Bronchial epithelial cell (primary cell): Measurements from ENCODE around the gene GPC4. TPM values are rescaled to one million over a fixed set of nuclear protein-coding genes. Genes with fewer than 3 reads are reported as not detected.

Source experiments
- DNase-seq: peaks from one replicate; pipeline ENCODE4 v3.0.0-alpha.2; 2010; ENCODE audit warnings: low read depth
- FAIRE-seq: peaks from 2 replicates; lab custom pipeline; 2011; peaks lifted over from hg19 to GRCh38; lab: Jason Lieb, UNC
- H3K27me3 ChIP-seq: 2 replicates; pipeline ENCODE4 v1.5.1; 2011; ENCODE audit warnings: low read length; ENCODE audit not compliant: control insufficient read depth, insufficient read depth
- H3K36me3 ChIP-seq: 2 replicates; pipeline ENCODE4 v1.5.1; 2011; ENCODE audit warnings: low read length; ENCODE audit not compliant: control insufficient read depth, insufficient read depth
- H3K4me3 ChIP-seq: 2 replicates; pipeline ENCODE4 v1.5.1; 2011; ENCODE audit warnings: mild to moderate bottlenecking, low read depth, low read length, control low read depth
- CTCF ChIP-seq: IDR thresholded peaks from 2 replicates; pipeline ENCODE4 v1.5.1; 2011; ENCODE audit warnings: mild to moderate bottlenecking, moderate library complexity, low read length, control low read depth, inconsistent platforms; ENCODE audit not compliant: insufficient read depth, severe bottlenecking
- total RNA-seq: library from RNA; depleted of rRNA; stranded (reverse); fragments of >200 nt; gene quantifications from 2 replicates; pipeline ENCODE4 v1.2.1, GENCODE V29; 2014

The GPC4 gene
- total RNA-seq, 1 donor from 2014 or later = 0.26 TPM

DNA sequence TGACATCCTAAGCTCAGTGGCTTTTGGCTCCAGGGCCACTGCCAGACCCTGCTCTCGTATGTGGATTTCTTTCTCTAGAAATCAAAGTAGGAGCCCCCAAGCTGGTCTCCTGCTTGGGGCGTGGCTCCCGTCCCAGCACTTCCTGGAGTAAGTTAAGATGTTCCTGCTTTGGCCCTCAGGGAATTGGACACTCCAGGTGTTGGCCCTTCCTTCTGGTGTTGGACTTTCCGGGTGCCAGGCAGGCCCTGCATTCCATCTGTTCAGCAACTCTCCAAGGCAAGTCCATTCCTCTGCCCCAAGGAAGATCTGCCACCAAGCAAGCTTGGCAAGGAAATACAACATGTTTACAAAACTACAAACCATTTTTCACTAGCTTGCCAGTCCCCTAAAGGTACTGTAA, 22.1 kb upstream of the GPC4 start:
- no peaks in the 10 kb centered on the region for H3K36me3 ChIP-seq
- no peaks in the 10 kb centered on the region for H3K27me3 ChIP-seq
- DNase-seq (no peak), FAIRE-seq (no peak)
- TF ChIP-seq CTCF = no peak
- no peak overlapping the region for H3K4me3 ChIP-seq

DNA sequence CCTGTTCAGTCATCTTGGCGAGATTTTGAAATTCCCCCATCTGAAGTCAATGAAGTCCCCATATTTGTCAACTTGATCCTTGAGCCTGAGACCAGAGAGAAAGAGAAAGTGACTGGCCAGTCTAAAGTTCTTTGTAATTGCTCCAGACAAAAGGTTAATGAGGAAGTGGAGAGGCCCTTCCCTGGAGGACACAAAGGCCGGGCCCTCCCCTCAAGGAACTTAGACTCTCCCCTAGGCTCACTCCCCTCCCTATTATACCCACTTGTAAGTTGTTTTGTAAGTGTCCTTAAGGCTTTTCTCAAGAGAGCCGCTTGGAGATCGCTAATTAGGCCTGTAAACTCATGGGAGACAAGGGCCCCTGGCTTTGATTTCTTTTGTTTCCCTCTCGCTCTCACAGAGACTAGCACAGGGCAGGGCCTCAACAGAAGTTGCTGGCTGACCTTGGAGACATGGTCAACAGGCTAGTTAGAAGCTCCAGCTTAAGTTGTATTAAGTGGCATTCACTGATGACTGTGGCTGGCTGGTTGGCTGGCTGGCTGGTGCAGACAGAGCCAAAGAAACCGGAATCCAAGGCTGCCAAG, 20.3 kb upstream of the GPC4 start:
- H3K27me3 ChIP-seq = no peaks in the 10 kb centered on the region
- no peaks in the 10 kb centered on the region for H3K36me3 ChIP-seq
- H3K4me3 ChIP-seq = no peak overlapping the region
- TF ChIP-seq CTCF = no peak
- DNase-seq = no peak
- FAIRE-seq = no peak

DNA sequence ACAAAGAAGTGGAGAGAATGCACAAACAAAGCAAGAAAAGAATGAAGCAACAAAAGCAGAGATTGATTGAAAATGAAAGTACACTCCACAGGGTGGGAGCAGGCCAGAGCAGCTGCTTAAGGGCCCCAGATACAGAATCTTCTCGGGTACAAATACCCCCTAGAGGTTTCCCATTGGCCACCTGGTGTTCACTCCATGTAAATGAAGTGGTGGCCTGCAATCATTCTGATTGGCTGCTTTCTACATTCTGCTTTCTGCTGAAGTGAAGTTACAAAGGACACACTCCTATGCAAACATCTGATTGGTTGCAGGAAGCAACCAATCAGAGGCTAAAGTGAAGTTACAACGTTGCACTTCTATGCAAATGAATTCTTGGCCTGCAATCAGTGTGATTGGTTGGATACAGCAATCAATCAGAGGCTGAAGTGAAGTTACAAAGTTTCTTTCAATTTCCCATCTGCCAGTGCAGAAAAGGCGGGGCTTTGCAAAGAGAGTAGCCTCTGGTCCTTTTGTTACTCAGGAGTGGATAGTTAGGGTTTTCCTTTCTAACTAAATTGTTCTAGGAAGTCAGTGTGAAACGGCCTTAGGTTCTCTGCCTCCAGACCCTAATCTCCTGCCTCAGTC, 19.0 kb upstream of the GPC4 start:
- DNase-seq = no peak
- H3K36me3 ChIP-seq = no peaks in the 10 kb centered on the region
- TF ChIP-seq CTCF = no peak
- FAIRE-seq = no peak
- H3K27me3 ChIP-seq = no peaks in the 10 kb centered on the region
- H3K4me3 ChIP-seq = no peak overlapping the region

- Histone ChIP-seq H3K4me3 (no peak overlapping the region), H3K36me3 (no peaks in the 10 kb centered on the region), H3K27me3 (no peaks in the 10 kb centered on the region)
- DNase-seq (no peak), FAIRE-seq (no peak)
- no peak for TF ChIP-seq CTCF
Observed at GRCh38 chrX:133419911-133420310, 4.6 kb upstream of the GPC4 start.

- Histone ChIP-seq H3K36me3 (no peaks in the 10 kb centered on the region), H3K27me3 (no peaks in the 10 kb centered on the region), H3K4me3 (no peak overlapping the region)
- DNase-seq (no peak), FAIRE-seq (no peak)
- TF ChIP-seq CTCF = no peak
Observed at GRCh38 chrX:133418588-133418987, 3.3 kb upstream of the GPC4 start.

DNA sequence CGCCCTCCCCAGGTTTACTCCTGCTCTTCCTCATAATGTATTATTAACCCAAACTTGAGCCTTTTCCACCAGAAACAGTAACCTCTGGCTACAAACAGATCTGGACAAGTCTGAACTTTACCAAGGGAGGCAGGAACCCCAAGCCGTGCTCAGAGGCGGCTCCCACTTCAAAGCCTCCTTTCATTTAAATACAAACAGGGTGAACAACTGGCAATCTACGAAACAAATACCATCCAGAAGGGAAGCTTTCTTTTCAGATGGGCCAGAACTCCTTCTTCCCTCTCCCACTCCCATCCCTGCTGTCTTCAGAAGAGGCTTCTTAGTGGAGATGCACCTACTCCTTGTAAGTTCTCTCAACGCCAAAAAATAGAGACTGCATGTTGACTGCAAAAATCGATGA, 2.1 kb upstream of the GPC4 start:
- FAIRE-seq (no peak), DNase-seq (peak; percentile 21)
- Histone ChIP-seq H3K27me3 (no peaks in the 10 kb centered on the region), H3K36me3 (no peaks in the 10 kb centered on the region), H3K4me3 (no peak overlapping the region)
- no peak for TF ChIP-seq CTCF
